Fibroblast of lung (primary cell): ENCODE data around the gene ANO1. TPM values are rescaled to one million over a fixed set of nuclear protein-coding genes. Genes with fewer than 3 reads are reported as not detected.

ENCODE experiments used
- DNase-seq, 2 donors: peaks; one replicate each; pipeline versions ENCODE4 v3.0.0 to v3.0.0-alpha.2; 2010; ENCODE audit warnings: low read depth in 2 of 2
- H2AFZ ChIP-seq: 2 replicates; pipeline ENCODE4 v1.5.1; 2012; ENCODE audit warnings: low read length, control low read depth, inconsistent platforms
- H3K27ac ChIP-seq: 2 replicates; pipeline ENCODE4 v1.5.1; 2011; ENCODE audit warnings: low read length, control low read depth; ENCODE audit not compliant: insufficient read depth
- H3K27me3 ChIP-seq: 2 replicates; pipeline ENCODE4 v1.5.1; 2011; ENCODE audit warnings: mild to moderate bottlenecking, low read length; ENCODE audit not compliant: control insufficient read depth, insufficient read depth
- H3K36me3 ChIP-seq: 2 replicates; pipeline ENCODE4 v1.5.1; 2011; ENCODE audit warnings: low read length; ENCODE audit not compliant: control insufficient read depth, insufficient read depth
- H3K4me1 ChIP-seq: 2 replicates; pipeline ENCODE4 v1.5.1; 2011; ENCODE audit warnings: low read length; ENCODE audit not compliant: control insufficient read depth, insufficient read depth; ENCODE audit errors: extremely low read depth
- H3K4me2 ChIP-seq: 2 replicates; pipeline ENCODE4 v1.5.1; 2011; ENCODE audit warnings: low read length, control low read depth; ENCODE audit not compliant: insufficient read depth; ENCODE audit errors: extremely low read depth
- H3K4me3 ChIP-seq, 4 experiments: fragments of 200-600 bp in 1 of 4; sonication (generic) in 1 of 4; replicated peaks in 1 of 4; 2 replicates each; pipeline ENCODE4 v1.5.1; 2011 to 2016; ENCODE audit warnings: low read length in 4 of 4, low read depth in 3 of 4, mild to moderate bottlenecking in 3 of 4, control low read depth in 2 of 4, inconsistent platforms in 1 of 4, mixed read lengths in 1 of 4; ENCODE audit not compliant: insufficient read depth in 1 of 4; ENCODE audit errors: control extremely low read depth in 1 of 4
- H3K79me2 ChIP-seq: 2 replicates; pipeline ENCODE4 v1.5.1; 2012; ENCODE audit warnings: mild to moderate bottlenecking, low read length, inconsistent platforms; ENCODE audit not compliant: control insufficient read depth, insufficient read depth
- H3K9ac ChIP-seq: 2 replicates; pipeline ENCODE4 v1.5.1; 2011; ENCODE audit warnings: mild to moderate bottlenecking, low read length, control low read depth; ENCODE audit not compliant: insufficient read depth
- H3K9me3 ChIP-seq: 2 replicates; pipeline ENCODE4 v1.5.1; 2012; ENCODE audit warnings: low read depth, low read length; ENCODE audit not compliant: control insufficient read depth, insufficient read depth
- H4K20me1 ChIP-seq: 2 replicates; pipeline ENCODE4 v1.5.1; 2011; ENCODE audit warnings: low read length; ENCODE audit not compliant: control insufficient read depth, insufficient read depth; ENCODE audit errors: extremely low read depth
- EZH2 ChIP-seq: IDR thresholded peaks from 2 replicates; pipeline ENCODE4 v1.5.1; 2012; ENCODE audit warnings: low read length, control low read depth, mild to moderate bottlenecking; ENCODE audit errors: missing control alignments
- polyA plus RNA-seq, 2 donors: library from polyadenylated mRNA; depleted of rRNA in 1 of 2; stranded (reverse) in 1 of 2; unstranded in 1 of 2; fragments of >200 nt; gene quantifications; 2 replicates each; pipeline ENCODE4 v1.2.1, GENCODE V29; 2011 to 2012; ENCODE audit warnings: missing spikeins in 1 of 2
- total RNA-seq: library from RNA; depleted of rRNA; stranded (reverse); fragments of >200 nt; gene quantifications from 2 replicates; pipeline ENCODE4 v1.2.1, GENCODE V29; 2014
- TF ChIP-seq, protein P1 (sequence below), 2 donors: IDR thresholded peaks in 1 of 2; conservative IDR thresholded peaks in 1 of 2; 1 replicate in 1 of 2; 2 replicates in 1 of 2; pipeline ENCODE4 v1.5.1; 2011 to 2012; ENCODE audit warnings: low read length in 2 of 2, control low read depth in 1 of 2, inconsistent platforms in 1 of 2, low read depth in 1 of 2, mild to moderate bottlenecking in 1 of 2

Gene ANO1
- total and polyA plus RNA-seq, 2 donors (not counting 1 experiment from before 2014, with no cell fraction given) = 0.99 to 4.1 TPM

- no peak for DNase-seq
Measured at GRCh38 chr11:70054004-70054403, 24.1 kb upstream of the ANO1 start.

GRCh38 chr11:70055444-70055843, 22.7 kb upstream of the ANO1 start:
- H3K36me3 ChIP-seq = no peaks in the 10 kb centered on the region
- no peak overlapping the region for H3K27ac ChIP-seq
- DNase-seq = no peak
- H3K27me3 ChIP-seq = peaks cover 4% of the 10 kb centered on the region
- no peaks in the 10 kb centered on the region for H3K4me1 ChIP-seq
- H3K79me2 ChIP-seq = no peaks in the 10 kb centered on the region
- H3K4me3 ChIP-seq = no peak overlapping the region
- no peak overlapping the region for H3K9ac ChIP-seq
- H3K4me2 ChIP-seq = no peak overlapping the region
- H2AFZ ChIP-seq = no peak overlapping the region
- no peaks in the 10 kb centered on the region for H4K20me1 ChIP-seq
- no peak for TF ChIP-seq EZH2
- H3K9me3 ChIP-seq = no peaks in the 10 kb centered on the region

More at GRCh38 chr11:70054004-70054403, 24.1 kb upstream of the ANO1 start:
- H3K79me2 ChIP-seq = no peaks in the 10 kb centered on the region
- no peak overlapping the region for H2AFZ ChIP-seq
- H3K4me2 ChIP-seq = no peak overlapping the region
- no peaks in the 10 kb centered on the region for H3K4me1 ChIP-seq
- TF ChIP-seq, protein P1, sequence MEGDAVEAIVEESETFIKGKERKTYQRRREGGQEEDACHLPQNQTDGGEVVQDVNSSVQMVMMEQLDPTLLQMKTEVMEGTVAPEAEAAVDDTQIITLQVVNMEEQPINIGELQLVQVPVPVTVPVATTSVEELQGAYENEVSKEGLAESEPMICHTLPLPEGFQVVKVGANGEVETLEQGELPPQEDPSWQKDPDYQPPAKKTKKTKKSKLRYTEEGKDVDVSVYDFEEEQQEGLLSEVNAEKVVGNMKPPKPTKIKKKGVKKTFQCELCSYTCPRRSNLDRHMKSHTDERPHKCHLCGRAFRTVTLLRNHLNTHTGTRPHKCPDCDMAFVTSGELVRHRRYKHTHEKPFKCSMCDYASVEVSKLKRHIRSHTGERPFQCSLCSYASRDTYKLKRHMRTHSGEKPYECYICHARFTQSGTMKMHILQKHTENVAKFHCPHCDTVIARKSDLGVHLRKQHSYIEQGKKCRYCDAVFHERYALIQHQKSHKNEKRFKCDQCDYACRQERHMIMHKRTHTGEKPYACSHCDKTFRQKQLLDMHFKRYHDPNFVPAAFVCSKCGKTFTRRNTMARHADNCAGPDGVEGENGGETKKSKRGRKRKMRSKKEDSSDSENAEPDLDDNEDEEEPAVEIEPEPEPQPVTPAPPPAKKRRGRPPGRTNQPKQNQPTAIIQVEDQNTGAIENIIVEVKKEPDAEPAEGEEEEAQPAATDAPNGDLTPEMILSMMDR (conservative IDR thresholded peaks at IDR 0.05 in 1 of 2, IDR thresholded peaks at IDR 0.05 in 1 of 2; ENCODE audit: low read depth in 1 of 2, low read length in 2 of 2) = no peak
- TF ChIP-seq EZH2 = no peak
- H3K36me3 ChIP-seq = no peaks in the 10 kb centered on the region
- no peak overlapping the region for H3K9ac ChIP-seq
- no peaks in the 10 kb centered on the region for H4K20me1 ChIP-seq
- no peaks in the 10 kb centered on the region for H3K9me3 ChIP-seq
- H3K27ac ChIP-seq = no peak overlapping the region
- no peak overlapping the region for H3K4me3 ChIP-seq
- peaks cover 5% of the 10 kb centered on the region for H3K27me3 ChIP-seq

DNA sequence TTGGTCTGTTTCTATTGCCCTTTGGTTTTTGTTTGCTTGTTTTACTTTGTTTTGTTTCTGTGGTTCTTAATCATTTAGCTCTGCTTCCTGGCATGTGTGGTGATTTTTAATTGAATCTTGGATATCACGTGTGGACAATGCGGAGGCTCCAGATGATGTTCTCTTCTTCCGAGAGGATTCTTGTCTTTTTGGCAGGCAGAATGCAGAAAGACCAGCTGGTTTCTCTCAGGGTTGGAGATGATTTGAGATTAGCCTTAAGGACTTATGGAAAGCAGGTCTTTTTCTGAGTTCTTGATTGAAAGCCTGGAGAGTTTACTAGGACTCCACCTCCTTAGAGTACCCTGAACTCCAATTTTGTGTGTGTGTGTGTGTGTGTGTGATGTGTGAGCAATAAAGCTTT, 21.0 kb upstream of the ANO1 start:
- no peak overlapping the region for H3K27ac ChIP-seq
- H3K36me3 ChIP-seq = no peaks in the 10 kb centered on the region
- H3K4me2 ChIP-seq = no peak overlapping the region
- H2AFZ ChIP-seq = no peak overlapping the region
- DNase-seq = no peak
- peaks cover 6% of the 10 kb centered on the region for H3K27me3 ChIP-seq
- H4K20me1 ChIP-seq = no peaks in the 10 kb centered on the region
- H3K9ac ChIP-seq = no peak overlapping the region
- no peaks in the 10 kb centered on the region for H3K4me1 ChIP-seq
- no peaks in the 10 kb centered on the region for H3K9me3 ChIP-seq
- H3K4me3 ChIP-seq = no peak overlapping the region
- no peak for TF ChIP-seq EZH2
- TF ChIP-seq, protein P1 (conservative IDR thresholded peaks at IDR 0.05 in 1 of 2, IDR thresholded peaks at IDR 0.05 in 1 of 2; ENCODE audit: low read depth in 1 of 2, low read length in 2 of 2) = no peak
- no peaks in the 10 kb centered on the region for H3K79me2 ChIP-seq
